BLaER1 (cell line): Measurements from ENCODE around the gene SRPX.

ENCODE experiments used
- H3K27ac ChIP-seq: shearing (Covaris generic); formaldehyde crosslinking; 2 replicates; pipeline ENCODE4 v1.8.1; 2022
- H3K27me3 ChIP-seq: shearing (Covaris generic); formaldehyde crosslinking; 2 replicates; pipeline ENCODE4 v1.8.1; 2022
- H3K36me3 ChIP-seq: shearing (Covaris generic); formaldehyde crosslinking; 2 replicates; pipeline ENCODE4 v1.8.1; 2022
- H3K4me1 ChIP-seq: shearing (Covaris generic); formaldehyde crosslinking; 2 replicates; pipeline ENCODE4 v1.8.1; 2022
- H3K4me2 ChIP-seq: shearing (Covaris generic); formaldehyde crosslinking; 2 replicates; pipeline ENCODE4 v1.8.1; 2022
- H3K4me3 ChIP-seq: shearing (Covaris generic); formaldehyde crosslinking; 2 replicates; pipeline ENCODE4 v1.8.1; 2022
- H3K9ac ChIP-seq: shearing (Covaris generic); formaldehyde crosslinking; 2 replicates; pipeline ENCODE4 v1.8.1; 2022
- H3K9me3 ChIP-seq: shearing (Covaris generic); formaldehyde crosslinking; 2 replicates; pipeline ENCODE4 v1.8.1; 2022
- H4K20me1 ChIP-seq: shearing (Covaris generic); formaldehyde crosslinking; 2 replicates; pipeline ENCODE4 v1.8.1; 2022
- Cebpa-rat ChIP-seq: shearing (Covaris generic); IDR thresholded peaks from 2 replicates; pipeline ENCODE4 v1.8.1; 2022

The SRPX gene

DNA sequence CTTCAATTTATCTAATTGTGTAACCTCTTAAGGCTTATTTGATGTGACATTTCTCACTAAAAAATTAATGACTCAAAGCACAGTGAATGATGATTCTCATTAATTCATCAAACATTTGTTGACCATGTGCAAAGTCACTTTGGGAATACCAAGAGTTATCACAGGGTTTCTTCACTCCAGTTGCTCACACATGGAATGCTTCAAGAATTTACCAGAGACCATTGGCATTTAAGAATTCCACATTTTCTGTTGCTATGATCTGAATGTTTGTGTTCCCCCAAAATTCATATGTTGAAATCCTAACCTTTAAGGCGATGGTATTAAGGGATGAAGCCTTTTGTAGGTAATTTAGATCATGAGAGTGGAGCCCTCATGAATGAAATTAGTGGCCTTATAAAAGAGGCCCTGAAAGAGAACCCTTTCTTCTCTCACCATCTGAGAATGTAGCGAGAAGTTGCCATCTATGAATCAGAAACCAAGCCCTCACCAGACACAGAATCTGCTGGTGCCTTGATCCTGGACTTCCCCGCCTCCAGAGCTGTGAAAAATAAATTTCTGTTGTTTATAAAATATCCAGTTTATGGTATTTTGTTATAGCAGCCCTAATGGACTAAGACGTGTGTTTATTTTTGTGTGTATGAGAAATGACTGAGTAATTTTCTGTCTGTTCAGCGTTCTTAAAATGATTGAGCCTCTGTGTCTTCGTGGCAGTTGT is 16.4 kb upstream of the SRPX start:
- Histone ChIP-seq H4K20me1 (no peaks in the 10 kb centered on the region), H3K4me2 (no peak overlapping the region), H3K36me3 (no peaks in the 10 kb centered on the region), H3K4me3 (no peak overlapping the region), H3K27me3 (no peaks in the 10 kb centered on the region), H3K9ac (no peak overlapping the region), H3K4me1 (no peaks in the 10 kb centered on the region), H3K27ac (no peak overlapping the region), H3K9me3 (no peaks in the 10 kb centered on the region)
- TF ChIP-seq Cebpa-rat, result no peak

DNA sequence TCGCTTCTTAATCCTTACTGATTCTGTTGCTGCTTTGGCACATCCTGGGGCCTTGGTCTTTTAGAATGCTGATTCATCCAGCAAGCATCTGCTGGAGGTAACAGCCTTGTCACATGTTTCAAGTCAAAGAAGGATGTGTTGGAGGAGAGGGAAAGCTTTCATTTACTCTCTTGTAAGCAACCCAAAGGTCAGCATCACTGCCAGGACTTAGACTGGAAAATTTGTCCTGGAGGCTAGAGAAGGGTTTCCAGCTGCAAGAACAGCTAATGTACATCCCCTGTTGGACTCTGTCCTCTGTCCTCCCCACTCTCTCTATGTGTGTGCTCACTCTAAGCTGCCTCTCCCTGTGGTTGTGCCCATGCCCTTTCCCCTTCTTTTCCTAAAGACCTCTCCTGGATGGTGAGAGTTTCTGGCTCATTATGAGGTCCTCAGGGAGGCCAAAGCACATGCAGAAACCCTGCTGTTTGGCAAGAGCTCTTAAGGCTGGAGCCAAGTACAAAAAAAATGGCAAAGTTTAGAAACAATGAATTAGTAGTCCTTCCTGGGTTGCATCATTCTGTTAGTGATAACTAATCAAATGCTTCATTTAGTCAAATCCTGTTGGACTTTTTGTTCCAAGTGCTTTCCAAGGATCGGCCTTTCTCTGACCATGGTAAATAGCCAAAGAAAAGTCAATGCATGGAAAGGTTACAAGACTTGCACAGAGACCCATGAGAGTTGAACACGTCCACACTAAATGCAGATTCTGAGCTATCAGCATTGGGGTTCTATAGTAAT is 13.4 kb upstream of the SRPX start:
- Histone ChIP-seq H3K36me3 (no peaks in the 10 kb centered on the region), H4K20me1 (no peaks in the 10 kb centered on the region), H3K9ac (no peak overlapping the region), H3K27me3 (no peaks in the 10 kb centered on the region), H3K4me1 (no peaks in the 10 kb centered on the region), H3K9me3 (no peaks in the 10 kb centered on the region), H3K4me2 (no peak overlapping the region), H3K27ac (no peak overlapping the region), H3K4me3 (no peak overlapping the region)
- TF ChIP-seq Cebpa-rat, result no peak

GRCh38 chrX:38232079-38232686 is 11.5 kb upstream of the SRPX start:
- Histone ChIP-seq H3K4me3 (no peak overlapping the region), H3K9ac (no peak overlapping the region), H3K4me2 (no peak overlapping the region), H3K36me3 (no peaks in the 10 kb centered on the region), H3K27ac (no peak overlapping the region), H3K27me3 (no peaks in the 10 kb centered on the region), H3K4me1 (no peaks in the 10 kb centered on the region), H3K9me3 (no peaks in the 10 kb centered on the region), H4K20me1 (no peaks in the 10 kb centered on the region)
- no peak for TF ChIP-seq Cebpa-rat

GRCh38 chrX:38225093-38225492 is 4.4 kb upstream of the SRPX start:
- 0 out of 2 replicates have a peak, but pooled peaks cover 4% of the 10 kb centered on the region for H3K4me1 ChIP-seq
- no peak overlapping the region for H3K4me3 ChIP-seq
- H3K9ac ChIP-seq, result no peak overlapping the region
- no peak for TF ChIP-seq Cebpa-rat
- peak overlapping the region; percentile 11; the same call in 1 of the 2 replicates for H3K4me2 ChIP-seq
- no peaks in the 10 kb centered on the region for H4K20me1 ChIP-seq
- no peaks in the 10 kb centered on the region for H3K36me3 ChIP-seq
- H3K9me3 ChIP-seq, result peaks cover 5% of the 10 kb centered on the region; the same call in 1 of the 2 replicates
- H3K27me3 ChIP-seq, result peaks cover 20% of the 10 kb centered on the region
- no peak overlapping the region for H3K27ac ChIP-seq

DNA sequence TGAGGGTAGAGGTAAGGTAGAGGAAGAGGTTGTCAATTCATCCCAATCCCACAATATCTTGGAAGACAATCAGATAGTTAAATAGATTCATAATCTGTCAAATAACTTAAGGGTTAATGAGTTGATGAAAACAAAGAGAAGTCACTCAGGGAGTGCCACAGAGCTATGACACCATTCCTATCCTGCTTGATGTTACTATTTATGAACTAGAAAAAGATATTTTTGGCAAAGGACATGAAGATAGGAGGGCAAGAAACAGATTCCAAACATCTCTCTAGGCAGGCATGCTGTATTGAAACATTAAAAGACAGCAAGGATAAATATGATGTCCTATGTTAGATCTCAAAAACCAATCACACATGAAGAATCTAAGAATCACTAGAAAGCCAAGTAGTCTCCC is 3.5 kb upstream of the SRPX start:
- H4K20me1 ChIP-seq, result no peaks in the 10 kb centered on the region
- H3K27me3 ChIP-seq, result peaks cover 28% of the 10 kb centered on the region
- 0 out of 2 replicates have a peak, but pooled peaks cover 4% of the 10 kb centered on the region for H3K4me1 ChIP-seq
- H3K9me3 ChIP-seq, result peaks cover 5% of the 10 kb centered on the region; the same call in 1 of the 2 replicates
- no peak overlapping the region for H3K4me2 ChIP-seq
- H3K36me3 ChIP-seq, result no peaks in the 10 kb centered on the region
- no peak for TF ChIP-seq Cebpa-rat
- H3K9ac ChIP-seq, result no peak overlapping the region
- no peak overlapping the region for H3K4me3 ChIP-seq
- H3K27ac ChIP-seq, result no peak overlapping the region

- no peak overlapping the region for H3K27ac ChIP-seq
- no peak for TF ChIP-seq Cebpa-rat
- H3K27me3 ChIP-seq, result peaks cover 30% of the 10 kb centered on the region
- no peaks in the 10 kb centered on the region for H4K20me1 ChIP-seq
- H3K9me3 ChIP-seq, result peaks cover 5% of the 10 kb centered on the region; the same call in 1 of the 2 replicates
- no peak overlapping the region for H3K4me2 ChIP-seq
- H3K36me3 ChIP-seq, result no peaks in the 10 kb centered on the region
- no peak overlapping the region for H3K4me3 ChIP-seq
- no peak overlapping the region for H3K9ac ChIP-seq
- H3K4me1 ChIP-seq, result 0 out of 2 replicates have a peak, but pooled peaks cover 4% of the 10 kb centered on the region
Measured at GRCh38 chrX:38221391-38221929, 789 bp upstream of the SRPX start.

DNA sequence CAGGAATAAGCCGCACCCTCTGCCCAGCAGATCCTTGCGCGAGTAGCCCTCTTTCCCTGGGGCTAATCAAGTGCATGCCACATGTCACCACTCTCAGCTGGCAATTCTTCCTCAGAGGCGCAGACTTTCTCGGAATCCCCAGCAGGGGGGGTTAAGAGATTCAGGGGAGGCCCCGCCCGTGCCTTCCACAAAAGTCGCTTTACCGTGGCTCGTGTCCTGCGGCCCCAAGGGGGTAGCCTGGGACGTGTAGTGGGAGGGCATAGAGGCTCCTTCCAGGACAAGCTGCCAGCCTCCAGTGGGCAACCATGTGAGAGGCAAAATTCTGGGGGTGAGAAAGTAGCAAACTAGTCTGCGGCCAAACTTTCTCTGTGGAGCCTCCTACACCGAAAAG is 652 bp downstream of the SRPX start:
- no peak overlapping the region for H3K9ac ChIP-seq

DNA sequence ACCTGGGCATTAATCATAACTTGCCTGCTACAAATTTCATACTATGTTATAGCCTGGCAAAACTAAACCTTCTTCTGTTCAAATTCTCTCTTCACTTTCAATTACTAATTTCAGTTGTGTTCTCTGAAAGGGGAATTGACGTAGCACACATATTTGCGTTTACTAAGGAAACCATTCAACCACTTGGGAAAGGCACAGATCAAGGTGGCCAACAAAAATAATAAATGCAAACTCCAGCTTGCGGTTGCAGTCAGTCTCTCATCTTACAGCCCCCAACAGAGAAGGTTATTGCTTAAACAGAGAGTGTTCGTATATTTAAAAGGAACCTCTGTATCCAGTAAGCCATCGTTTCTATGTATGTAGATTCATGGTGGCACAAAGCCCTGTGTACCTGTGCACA is 4.0 kb downstream of the SRPX start:
- H3K27me3 ChIP-seq, result peaks cover 26% of the 10 kb centered on the region
- H3K27ac ChIP-seq, result no peak overlapping the region
- H3K4me2 ChIP-seq, result no peak overlapping the region
- H3K4me1 ChIP-seq, result no peaks in the 10 kb centered on the region
- no peaks in the 10 kb centered on the region for H3K36me3 ChIP-seq
- H3K9ac ChIP-seq, result no peak overlapping the region
- TF ChIP-seq Cebpa-rat, result no peak
- no peak overlapping the region for H3K4me3 ChIP-seq
- H4K20me1 ChIP-seq, result no peaks in the 10 kb centered on the region
- H3K9me3 ChIP-seq, result peaks cover 5% of the 10 kb centered on the region; the same call in 1 of the 2 replicates

More for the DNA sequence above, 652 bp downstream of the SRPX start:
- H3K4me1 ChIP-seq, result 0 out of 2 replicates have a peak, but pooled peaks cover 2% of the 10 kb centered on the region
- no peak overlapping the region for H3K27ac ChIP-seq
- peak overlapping the region; percentile 75 for H3K4me2 ChIP-seq
- peak overlapping the region; percentile 65 for H3K4me3 ChIP-seq
- TF ChIP-seq Cebpa-rat, result no peak
- H3K9me3 ChIP-seq, result peaks cover 5% of the 10 kb centered on the region; the same call in 1 of the 2 replicates
- H4K20me1 ChIP-seq, result no peaks in the 10 kb centered on the region
- no peaks in the 10 kb centered on the region for H3K36me3 ChIP-seq
- H3K27me3 ChIP-seq, result peaks cover 30% of the 10 kb centered on the region

DNA sequence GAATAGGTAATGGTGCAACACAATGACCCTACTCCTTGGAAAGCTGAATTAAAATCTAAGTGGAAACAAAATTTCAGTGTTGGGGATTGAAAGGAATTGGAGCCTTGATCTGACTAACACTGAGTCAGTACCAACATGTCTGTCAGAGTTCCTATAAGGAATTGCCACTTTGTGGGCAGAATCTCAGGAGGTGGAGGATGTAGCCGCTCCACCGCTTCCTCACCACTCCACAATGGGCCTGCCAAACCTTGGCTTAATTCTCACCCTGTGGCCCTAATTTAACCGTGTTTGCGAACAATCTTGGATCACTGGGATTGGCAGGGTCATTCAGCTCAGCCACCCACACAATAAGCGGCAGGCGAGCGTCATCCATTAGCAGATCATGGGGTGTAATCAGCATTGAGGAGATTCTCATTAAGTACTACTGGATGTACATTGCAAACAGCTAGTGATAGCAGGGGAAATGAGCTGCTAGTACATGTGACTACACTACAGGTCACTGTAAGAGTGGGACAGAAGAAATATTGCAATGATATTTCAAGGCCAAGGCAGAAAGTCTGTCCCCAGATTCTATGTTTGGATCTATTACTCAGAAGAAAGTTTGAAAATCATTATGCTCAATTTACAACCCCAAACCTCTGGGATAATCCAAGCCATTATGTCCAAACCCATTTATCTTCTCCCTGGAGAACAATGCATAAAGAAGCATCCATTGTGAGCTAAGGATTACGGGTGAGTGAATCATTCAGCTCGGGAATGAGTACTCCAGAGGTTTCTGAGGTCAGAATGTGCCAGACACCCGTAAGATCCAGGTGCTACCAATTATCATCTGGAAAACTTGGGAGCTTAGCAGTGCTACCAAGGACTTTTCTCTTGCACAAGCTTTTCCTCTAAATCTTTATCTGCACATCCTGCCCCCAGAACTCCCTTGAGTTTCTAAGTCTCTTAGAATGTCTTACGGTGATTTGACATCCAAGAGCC is 5.8 kb downstream of the SRPX start:
- Histone ChIP-seq H4K20me1 (no peaks in the 10 kb centered on the region), H3K27ac (no peak overlapping the region), H3K4me1 (no peaks in the 10 kb centered on the region), H3K9me3 (no peaks in the 10 kb centered on the region), H3K4me2 (no peak overlapping the region), H3K4me3 (no peak overlapping the region), H3K27me3 (peaks cover 8% of the 10 kb centered on the region), H3K9ac (no peak overlapping the region), H3K36me3 (no peaks in the 10 kb centered on the region)
- TF ChIP-seq Cebpa-rat, result no peak
